Trophoblast cell (in vitro differentiated cells and primary cell): ENCODE results near the gene CIB4.
A peak's percentile ranks its signal among the peaks of the same experiment; 100 is the strongest.

Source experiments
- DNase-seq, 2 donors: peaks; one replicate each; pipeline ENCODE4 v3.0.0-alpha.2; 2016
- H2AFZ ChIP-seq: 2 replicates; pipeline ENCODE4 v1.6.1; 2013; ENCODE audit warnings: low read length, moderate library complexity, mild to moderate bottlenecking; ENCODE audit not compliant: insufficient read depth, poor library complexity
- H2AK5ac ChIP-seq: 2 replicates; pipeline ENCODE4 v1.6.1; 2013; ENCODE audit warnings: mild to moderate bottlenecking, low read length
- H2BK120ac ChIP-seq: 2 replicates; pipeline ENCODE4 v1.6.1; 2013; ENCODE audit warnings: low read length, mild to moderate bottlenecking, moderate library complexity; ENCODE audit not compliant: insufficient read depth, poor library complexity
- H2BK12ac ChIP-seq: 2 replicates; pipeline ENCODE4 v1.6.1; 2013; ENCODE audit warnings: mild to moderate bottlenecking, low read length, moderate library complexity
- H2BK5ac ChIP-seq: 2 replicates; pipeline ENCODE4 v1.6.1; 2013; ENCODE audit warnings: low read length, low read depth, moderate library complexity, mild to moderate bottlenecking; ENCODE audit not compliant: poor library complexity
- H3K14ac ChIP-seq: 2 replicates; pipeline ENCODE4 v1.6.1; 2013; ENCODE audit warnings: mild to moderate bottlenecking, low read length
- H3K18ac ChIP-seq: 2 replicates; pipeline ENCODE4 v1.6.1; 2013; ENCODE audit warnings: mild to moderate bottlenecking, low read length
- H3K23ac ChIP-seq: 2 replicates; pipeline ENCODE4 v1.6.1; 2013; ENCODE audit warnings: low read length
- H3K27ac ChIP-seq: 2 replicates; pipeline ENCODE4 v1.5.1; 2013; ENCODE audit warnings: low read depth, mild to moderate bottlenecking, inconsistent platforms, low read length, moderate library complexity
- H3K27me3 ChIP-seq: 2 replicates; pipeline ENCODE4 v1.6.1; 2013; ENCODE audit warnings: inconsistent platforms, mild to moderate bottlenecking, low read length, moderate library complexity; ENCODE audit not compliant: insufficient read depth
- H3K36me3 ChIP-seq, 2 experiments: 1 replicate in 1 of 2; 2 replicates in 1 of 2; pipeline ENCODE4 v1.6.1; 2013; ENCODE audit warnings: low read length in 2 of 2, mild to moderate bottlenecking in 2 of 2, moderate library complexity in 1 of 2; ENCODE audit not compliant: insufficient read depth in 2 of 2, control insufficient read depth in 1 of 2
- H3K4ac ChIP-seq: 2 replicates; pipeline ENCODE4 v1.6.1; 2013; ENCODE audit warnings: low read depth, mild to moderate bottlenecking, low read length, moderate library complexity
- H3K4me1 ChIP-seq, 2 experiments: 1 replicate in 1 of 2; 2 replicates in 1 of 2; pipeline ENCODE4 v1.6.1; 2013; ENCODE audit warnings: low read length in 2 of 2, mild to moderate bottlenecking in 2 of 2, moderate library complexity in 1 of 2; ENCODE audit not compliant: insufficient read depth in 2 of 2, control insufficient read depth in 1 of 2
- H3K4me2 ChIP-seq: 2 replicates; pipeline ENCODE4 v1.6.1; 2013; ENCODE audit warnings: inconsistent platforms, mild to moderate bottlenecking, low read length, moderate library complexity
- H3K4me3 ChIP-seq: 2 replicates; pipeline ENCODE4 v1.5.1; 2013; ENCODE audit warnings: mild to moderate bottlenecking, low read depth, low read length, inconsistent platforms
- H3K79me1 ChIP-seq: one replicate; pipeline ENCODE4 v1.6.1; 2013; ENCODE audit warnings: low read length
- H3K79me2 ChIP-seq: 2 replicates; pipeline ENCODE4 v1.6.1; 2013; ENCODE audit warnings: low read length, mild to moderate bottlenecking; ENCODE audit not compliant: control insufficient read depth, insufficient read depth, poor library complexity
- H3K9ac ChIP-seq: 2 replicates; pipeline ENCODE4 v1.6.1; 2013; ENCODE audit warnings: mild to moderate bottlenecking, low read length
- H3K9me3 ChIP-seq: 2 replicates; pipeline ENCODE4 v1.6.1; 2013; ENCODE audit warnings: low read depth, mild to moderate bottlenecking, control low read depth, inconsistent platforms, low read length; ENCODE audit not compliant: insufficient read depth
- H4K12ac ChIP-seq: 2 replicates; pipeline ENCODE4 v1.6.1; 2013; ENCODE audit warnings: low read depth, mild to moderate bottlenecking, low read length, moderate library complexity
- H4K8ac ChIP-seq: 2 replicates; pipeline ENCODE4 v1.6.1; 2013; ENCODE audit warnings: low read depth, mild to moderate bottlenecking, low read length, moderate library complexity
- H4K91ac ChIP-seq: one replicate; pipeline ENCODE4 v1.6.1; 2013; ENCODE audit warnings: low read depth, mild to moderate bottlenecking, low read length, moderate library complexity
- WGBS: extraction: QIAGEN DNeasy Blood & Tissue Kit; methylation state at CpG from one replicate; pipeline ENCODE4 v1.1.7; 2013; ENCODE audit warnings: missing lambda C conversion rate; ENCODE audit not compliant: insufficient read length, insufficient coverage; ENCODE audit errors: extremely low coverage; 5-methylcytosine and 5-hydroxymethylcytosine counted together

Gene CIB4

GRCh38 chr2:26614216-26615138, 26.7 kb downstream of the CIB4 start:
- no peak overlapping the region for H2BK5ac ChIP-seq
- no peak overlapping the region for H3K4me2 ChIP-seq
- no peak overlapping the region for H4K91ac ChIP-seq
- no peak overlapping the region for H3K27ac ChIP-seq
- no peaks in the 10 kb centered on the region for H3K79me1 ChIP-seq
- no peak overlapping the region for H2BK12ac ChIP-seq
- no peak overlapping the region for H3K4ac ChIP-seq
- H3K79me2 ChIP-seq: no peaks in the 10 kb centered on the region
- no peak overlapping the region for H3K18ac ChIP-seq
- no peak overlapping the region for H3K4me3 ChIP-seq
- no peaks in the 10 kb centered on the region for H3K9me3 ChIP-seq
- no peak for DNase-seq
- no peak overlapping the region for H4K8ac ChIP-seq
- H3K23ac ChIP-seq: no peak overlapping the region
- H4K12ac ChIP-seq: no peak overlapping the region
- peaks cover 2 to 6% of the 10 kb centered on the region in 2 experiments for H3K4me1 ChIP-seq
- H3K36me3 ChIP-seq: no peaks in the 10 kb centered on the region
- no CpG with 5 or more reads among the region's 18 CpGs for WGBS
- H2AK5ac ChIP-seq: no peak overlapping the region
- no peak overlapping the region for H2AFZ ChIP-seq
- H2BK120ac ChIP-seq: no peak overlapping the region
- H3K9ac ChIP-seq: no peak overlapping the region
- peaks cover under 1% of the 10 kb centered on the region for H3K27me3 ChIP-seq
- no peak overlapping the region for H3K14ac ChIP-seq

GRCh38 chr2:26613241-26614215, 27.6 kb downstream of the CIB4 start:
- Histone ChIP-seq H2AK5ac (no peak overlapping the region), H3K4ac (no peak overlapping the region), H2BK120ac (no peak overlapping the region), H4K12ac (no peak overlapping the region), H3K79me2 (no peaks in the 10 kb centered on the region), H3K18ac (no peak overlapping the region), H3K4me1 (peaks cover 2 to 6% of the 10 kb centered on the region in 2 experiments), H2AFZ (no peak overlapping the region), H3K27ac (no peak overlapping the region), H3K23ac (no peak overlapping the region), H3K36me3 (no peaks in the 10 kb centered on the region), H4K8ac (no peak overlapping the region), H2BK12ac (peak overlapping the region; percentile 25), H3K14ac (peak overlapping the region; percentile 36), H4K91ac (peak overlapping the region; percentile 22), H3K79me1 (no peaks in the 10 kb centered on the region), H3K4me3 (no peak overlapping the region), H3K27me3 (no peaks in the 10 kb centered on the region), H3K4me2 (no peak overlapping the region), H2BK5ac (no peak overlapping the region), H3K9me3 (no peaks in the 10 kb centered on the region), H3K9ac (no peak overlapping the region)
- no CpG with 5 or more reads among the region's 13 CpGs for WGBS
- DNase-seq: no peak

DNA sequence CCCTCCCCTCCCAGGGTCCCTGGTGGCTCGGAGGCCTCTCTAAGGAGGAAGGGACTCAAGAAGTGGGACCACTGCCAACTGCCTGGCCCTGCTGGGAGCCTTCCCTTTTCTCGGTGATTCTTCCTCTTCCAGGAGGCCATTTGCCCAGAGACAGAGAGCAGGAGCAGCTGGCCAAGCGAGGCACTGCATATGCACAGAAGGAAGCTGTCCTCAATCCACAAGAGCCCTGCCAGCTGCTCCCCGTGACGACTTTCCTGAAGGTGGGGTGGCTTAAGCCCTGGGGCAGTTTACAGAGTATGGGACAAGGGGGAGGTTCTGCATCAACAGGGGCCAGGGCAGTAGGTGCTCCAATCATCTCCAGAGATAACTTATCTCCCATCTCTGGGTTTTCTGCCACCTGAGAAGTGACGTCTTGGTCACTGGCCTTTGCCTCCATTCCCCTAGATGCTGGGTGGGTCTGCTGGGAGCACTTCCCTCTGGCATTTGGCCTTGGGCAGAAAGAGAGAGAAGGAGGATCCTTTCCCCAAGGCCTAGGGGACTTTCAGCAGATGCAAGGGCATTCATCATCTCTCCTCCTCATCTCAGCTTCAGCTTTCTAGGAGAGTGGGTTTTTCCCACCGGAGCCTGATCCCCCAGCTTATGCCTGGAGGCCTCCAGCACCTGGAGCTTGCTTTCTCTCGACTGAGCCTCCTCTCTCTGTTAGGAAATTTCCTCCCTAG, 28.5 kb downstream of the CIB4 start:
- H3K14ac ChIP-seq: no peak overlapping the region
- H2BK12ac ChIP-seq: no peak overlapping the region
- no peak overlapping the region for H3K4me3 ChIP-seq
- no peaks in the 10 kb centered on the region for H3K36me3 ChIP-seq
- H4K8ac ChIP-seq: no peak overlapping the region
- H3K4me1 ChIP-seq: peaks cover 2 to 6% of the 10 kb centered on the region in 2 experiments
- H2AFZ ChIP-seq: no peak overlapping the region
- DNase-seq: peak; percentile 73 to 82
- no peak overlapping the region for H3K27ac ChIP-seq
- H3K79me2 ChIP-seq: no peaks in the 10 kb centered on the region
- no peak overlapping the region for H3K4me2 ChIP-seq
- H2AK5ac ChIP-seq: no peak overlapping the region
- no peak overlapping the region for H2BK120ac ChIP-seq
- no peak overlapping the region for H3K4ac ChIP-seq
- no peaks in the 10 kb centered on the region for H3K27me3 ChIP-seq
- H2BK5ac ChIP-seq: no peak overlapping the region
- no peak overlapping the region for H4K12ac ChIP-seq
- H4K91ac ChIP-seq: peak overlapping the region; percentile 34
- H3K9me3 ChIP-seq: no peaks in the 10 kb centered on the region
- no peaks in the 10 kb centered on the region for H3K79me1 ChIP-seq
- no peak overlapping the region for H3K18ac ChIP-seq
- no peak overlapping the region for H3K9ac ChIP-seq
- WGBS: no CpG with 5 or more reads among the region's 8 CpGs
- no peak overlapping the region for H3K23ac ChIP-seq

DNA sequence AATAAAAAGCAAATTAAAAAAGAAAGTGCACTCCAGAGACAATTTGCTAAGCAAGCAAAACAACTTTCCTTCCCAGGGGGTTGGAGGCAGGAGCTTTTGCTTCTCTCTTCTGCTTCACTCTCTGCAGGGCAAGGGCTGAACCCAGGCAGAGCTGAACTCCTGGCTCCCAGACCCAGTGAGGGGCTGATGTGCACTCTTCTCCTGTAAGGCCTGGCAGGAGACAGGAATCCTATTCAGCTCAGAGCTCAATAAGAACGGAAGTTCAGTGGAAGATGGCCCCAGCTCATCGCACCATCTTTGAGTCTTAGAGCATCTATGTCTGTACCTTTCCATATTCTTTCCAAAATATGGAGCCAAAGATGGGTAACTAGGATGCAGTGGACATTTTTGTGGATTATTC, 29.1 kb downstream of the CIB4 start:
- Histone ChIP-seq H3K4ac (no peak overlapping the region), H3K27me3 (no peaks in the 10 kb centered on the region), H3K9ac (no peak overlapping the region), H4K12ac (no peak overlapping the region), H3K9me3 (no peaks in the 10 kb centered on the region), H3K14ac (no peak overlapping the region), H2BK12ac (no peak overlapping the region), H3K79me2 (no peaks in the 10 kb centered on the region), H4K91ac (peak overlapping the region; percentile 34), H2BK5ac (no peak overlapping the region), H3K27ac (no peak overlapping the region), H3K18ac (no peak overlapping the region), H2AFZ (no peak overlapping the region), H2BK120ac (no peak overlapping the region), H3K4me3 (no peak overlapping the region), H3K4me2 (no peak overlapping the region), H2AK5ac (no peak overlapping the region), H3K36me3 (no peaks in the 10 kb centered on the region), H3K79me1 (no peaks in the 10 kb centered on the region), H3K23ac (no peak overlapping the region), H4K8ac (no peak overlapping the region), H3K4me1 (peaks cover 2 to 6% of the 10 kb centered on the region in 2 experiments)
- DNase-seq: no peak
- no CpG with 5 or more reads among the region's 2 CpGs for WGBS
